MM.1S (cell line): ENCODE measurements around the gene YPEL1.

Source experiments
- DNase-seq: peaks from one replicate; pipeline ENCODE4 v3.0.0-alpha.2; 2015
- H2AFZ ChIP-seq: fragments of 300-600 bp; sonication (generic); 2 replicates; pipeline ENCODE4 v1.6.0; 2016; ENCODE audit warnings: antibody characterized with exemption, low read length
- H3F3A ChIP-seq: fragments of 300-600 bp; sonication (generic); 2 replicates; pipeline ENCODE4 v1.6.1; 2016; ENCODE audit warnings: mild to moderate bottlenecking, antibody characterized with exemption, low read length, moderate library complexity, mixed read lengths; ENCODE audit not compliant: insufficient read depth
- H3K27ac ChIP-seq: fragments of 300-600 bp; sonication (generic); 2 replicates; pipeline ENCODE4 v1.5.1; 2016; ENCODE audit warnings: mild to moderate bottlenecking, low read length
- H3K27me3 ChIP-seq: fragments of 300-600 bp; sonication (generic); replicated peaks from 2 replicates; pipeline ENCODE4 v1.6.0; 2016; ENCODE audit warnings: low read length; ENCODE audit not compliant: insufficient read depth
- H3K36me3 ChIP-seq: fragments of 300-600 bp; sonication (generic); replicated peaks from 2 replicates; pipeline ENCODE4 v1.6.1; 2016; ENCODE audit warnings: mild to moderate bottlenecking, low read length, mixed read lengths; ENCODE audit not compliant: insufficient read depth
- H3K4me1 ChIP-seq: fragments of 300-600 bp; sonication (generic); 2 replicates; pipeline ENCODE4 v1.6.1; 2016; ENCODE audit warnings: low read length, mixed read lengths
- H3K4me2 ChIP-seq: fragments of 300-600 bp; sonication (generic); 2 replicates; pipeline ENCODE4 v1.6.0; 2016; ENCODE audit warnings: low read depth, low read length
- H3K4me3 ChIP-seq: fragments of 300-600 bp; sonication (generic); 2 replicates; pipeline ENCODE4 v1.5.1; 2016; ENCODE audit warnings: low read length, mixed read lengths
- H3K79me2 ChIP-seq: fragments of 300-600 bp; sonication (generic); 2 replicates; pipeline ENCODE4 v1.6.1; 2016; ENCODE audit warnings: mixed run types, low read length, mixed read lengths
- H3K9ac ChIP-seq: fragments of 300-600 bp; sonication (generic); 2 replicates; pipeline ENCODE4 v1.6.1; 2016; ENCODE audit warnings: low read length, mixed read lengths
- H3K9me2 ChIP-seq: fragments of 300-600 bp; sonication (generic); replicated peaks from 2 replicates; pipeline ENCODE4 v1.6.1; 2016; ENCODE audit warnings: mild to moderate bottlenecking, low read length, mixed read lengths; ENCODE audit not compliant: insufficient read depth
- H3K9me3 ChIP-seq: fragments of 300-600 bp; sonication (generic); replicated peaks from 2 replicates; pipeline ENCODE4 v1.6.1; 2016; ENCODE audit warnings: mild to moderate bottlenecking, low read length, mixed read lengths; ENCODE audit not compliant: insufficient read depth
- H4K20me1 ChIP-seq: fragments of 300-600 bp; sonication (generic); 2 replicates; pipeline ENCODE4 v1.6.1; 2016; ENCODE audit warnings: mild to moderate bottlenecking, low read length, moderate library complexity, mixed read lengths; ENCODE audit not compliant: insufficient read depth
- EZH2 ChIP-seq: fragments of 300-600 bp; sonication (generic); optimal IDR thresholded peaks from 2 replicates; pipeline ENCODE3; 2017; ENCODE audit warnings: low read depth, mild to moderate bottlenecking, antibody characterized with exemption, low read length, mixed read lengths
- EZH2phosphoT487 ChIP-seq: fragments of 300-600 bp; sonication (generic); IDR thresholded peaks from 2 replicates; pipeline ENCODE4 v1.6.1; 2018; ENCODE audit warnings: antibody characterized with exemption, low read length
- TF ChIP-seq, protein P1 (sequence below): fragments of 300-600 bp; sonication (generic); IDR thresholded peaks from 2 replicates; pipeline ENCODE4 v1.5.1; 2016; ENCODE audit warnings: antibody characterized with exemption, low read length, mixed read lengths

YPEL1 gene

DNA sequence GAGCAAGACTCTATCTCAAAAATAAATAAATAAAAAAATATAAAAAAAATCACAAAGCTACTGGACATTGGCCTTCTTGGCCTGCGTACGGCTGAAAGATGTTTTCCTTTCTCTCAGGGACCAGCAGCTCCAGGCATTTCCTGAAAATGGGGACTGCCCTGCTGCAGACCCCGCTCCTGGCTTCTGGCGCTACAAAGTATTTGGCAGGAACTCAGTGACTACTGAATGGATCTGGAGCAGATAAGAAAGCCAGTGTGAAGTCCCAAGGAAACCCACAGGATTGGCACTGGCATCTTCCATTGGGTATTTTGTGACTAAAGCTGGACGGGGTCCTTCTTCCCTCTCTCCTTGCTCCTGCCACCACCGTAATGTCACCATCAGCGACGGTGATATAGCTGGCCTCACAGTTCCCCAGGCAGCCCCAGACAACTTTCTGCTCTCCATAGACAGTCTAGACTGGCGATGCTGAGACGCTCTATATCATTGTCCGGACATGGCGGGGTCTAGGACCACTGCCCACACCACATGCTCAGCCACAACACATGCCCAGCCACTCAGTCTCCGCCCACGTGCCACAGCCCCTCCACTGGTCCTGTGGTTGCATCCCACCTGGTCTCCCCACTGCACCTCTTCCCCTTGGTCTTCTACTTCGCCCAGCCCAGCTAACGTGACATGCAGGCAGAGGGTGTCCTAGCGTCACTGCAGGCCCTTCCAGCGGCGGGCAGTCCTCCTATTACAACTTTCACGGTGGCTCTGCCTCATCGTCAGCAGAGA, 22.7 kb upstream of the YPEL1 start:
- peaks cover 13% of the 10 kb centered on the region for H3F3A ChIP-seq
- peaks cover 6% of the 10 kb centered on the region; the same call in 1 of the 2 replicates for H3K4me1 ChIP-seq
- H3K79me2 ChIP-seq, result no peaks in the 10 kb centered on the region
- no peak for DNase-seq
- no peak overlapping the region for H3K27ac ChIP-seq
- no peaks in the 10 kb centered on the region for H3K36me3 ChIP-seq
- H2AFZ ChIP-seq, result no peak overlapping the region
- H3K4me2 ChIP-seq, result no peak overlapping the region
- no peaks in the 10 kb centered on the region for H3K27me3 ChIP-seq
- no peaks in the 10 kb centered on the region for H3K9me2 ChIP-seq
- TF ChIP-seq EZH2, result no peak
- no peak for TF ChIP-seq EZH2phosphoT487
- TF ChIP-seq, protein P1, sequence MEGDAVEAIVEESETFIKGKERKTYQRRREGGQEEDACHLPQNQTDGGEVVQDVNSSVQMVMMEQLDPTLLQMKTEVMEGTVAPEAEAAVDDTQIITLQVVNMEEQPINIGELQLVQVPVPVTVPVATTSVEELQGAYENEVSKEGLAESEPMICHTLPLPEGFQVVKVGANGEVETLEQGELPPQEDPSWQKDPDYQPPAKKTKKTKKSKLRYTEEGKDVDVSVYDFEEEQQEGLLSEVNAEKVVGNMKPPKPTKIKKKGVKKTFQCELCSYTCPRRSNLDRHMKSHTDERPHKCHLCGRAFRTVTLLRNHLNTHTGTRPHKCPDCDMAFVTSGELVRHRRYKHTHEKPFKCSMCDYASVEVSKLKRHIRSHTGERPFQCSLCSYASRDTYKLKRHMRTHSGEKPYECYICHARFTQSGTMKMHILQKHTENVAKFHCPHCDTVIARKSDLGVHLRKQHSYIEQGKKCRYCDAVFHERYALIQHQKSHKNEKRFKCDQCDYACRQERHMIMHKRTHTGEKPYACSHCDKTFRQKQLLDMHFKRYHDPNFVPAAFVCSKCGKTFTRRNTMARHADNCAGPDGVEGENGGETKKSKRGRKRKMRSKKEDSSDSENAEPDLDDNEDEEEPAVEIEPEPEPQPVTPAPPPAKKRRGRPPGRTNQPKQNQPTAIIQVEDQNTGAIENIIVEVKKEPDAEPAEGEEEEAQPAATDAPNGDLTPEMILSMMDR, result no peak
- H3K9ac ChIP-seq, result no peak overlapping the region
- H3K4me3 ChIP-seq, result no peak overlapping the region
- H3K9me3 ChIP-seq, result no peaks in the 10 kb centered on the region
- no peaks in the 10 kb centered on the region for H4K20me1 ChIP-seq

DNA sequence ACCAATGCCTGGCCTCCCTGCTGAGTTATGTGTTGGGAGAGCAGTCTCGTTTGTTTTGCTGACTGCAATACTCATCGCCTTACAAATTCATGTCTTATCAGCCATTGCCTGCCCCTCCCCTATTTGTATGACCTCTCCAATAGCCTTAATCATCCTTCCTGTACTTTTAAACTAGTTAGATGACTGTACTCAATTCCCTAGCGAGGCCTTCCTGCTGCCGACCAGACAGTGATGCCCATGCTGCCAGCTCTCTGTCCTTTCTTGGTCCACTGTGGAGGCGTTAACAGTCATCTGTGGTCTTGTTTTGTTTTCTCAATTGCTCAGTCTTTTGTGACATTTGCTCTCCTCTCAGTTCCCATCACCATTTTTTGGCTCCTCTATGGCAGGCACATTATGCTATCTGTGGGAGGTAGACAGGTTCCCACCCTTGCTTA, 20.3 kb upstream of the YPEL1 start:
- H3K4me2 ChIP-seq, result no peak overlapping the region
- peaks cover 7% of the 10 kb centered on the region for H3F3A ChIP-seq
- no peaks in the 10 kb centered on the region for H4K20me1 ChIP-seq
- H3K79me2 ChIP-seq, result no peaks in the 10 kb centered on the region
- H3K36me3 ChIP-seq, result no peaks in the 10 kb centered on the region
- no peak for DNase-seq
- no peaks in the 10 kb centered on the region for H3K4me1 ChIP-seq
- no peak overlapping the region for H2AFZ ChIP-seq
- H3K4me3 ChIP-seq, result no peak overlapping the region
- H3K27ac ChIP-seq, result no peak overlapping the region
- H3K27me3 ChIP-seq, result no peaks in the 10 kb centered on the region
- TF ChIP-seq EZH2phosphoT487 (no peak), EZH2 (no peak)
- TF ChIP-seq, protein P1, result no peak
- no peaks in the 10 kb centered on the region for H3K9me3 ChIP-seq
- no peak overlapping the region for H3K9ac ChIP-seq
- H3K9me2 ChIP-seq, result no peaks in the 10 kb centered on the region

DNA sequence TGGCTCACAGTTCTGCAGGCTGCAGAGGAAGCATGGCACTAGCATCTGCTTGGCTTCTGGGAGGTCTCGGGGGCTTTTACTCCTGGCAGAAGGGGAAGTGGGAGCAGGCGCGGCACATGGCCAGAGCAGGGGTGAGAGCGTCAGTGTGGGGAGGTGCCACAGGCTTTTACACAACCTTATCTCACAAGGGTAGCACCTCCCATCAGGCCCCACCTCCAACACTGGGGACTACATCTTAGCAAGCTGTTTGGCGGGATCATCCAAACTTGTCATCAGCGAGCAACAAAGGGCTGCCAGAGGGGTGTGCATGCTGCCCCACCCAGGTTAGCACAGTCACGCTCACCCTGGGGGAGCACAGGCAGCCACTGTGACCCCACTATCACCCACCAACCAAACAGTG, 18.9 kb upstream of the YPEL1 start:
- Histone ChIP-seq H3K4me2 (no peak overlapping the region), H3K4me1 (no peaks in the 10 kb centered on the region), H3K27me3 (no peaks in the 10 kb centered on the region), H3K27ac (no peak overlapping the region), H3K9ac (no peak overlapping the region), H3K9me2 (no peaks in the 10 kb centered on the region), H3K79me2 (no peaks in the 10 kb centered on the region), H3K36me3 (no peaks in the 10 kb centered on the region), H3K4me3 (no peak overlapping the region), H3F3A (no peaks in the 10 kb centered on the region), H4K20me1 (no peaks in the 10 kb centered on the region), H3K9me3 (no peaks in the 10 kb centered on the region), H2AFZ (no peak overlapping the region)
- no peak for TF ChIP-seq EZH2
- TF ChIP-seq, protein P1, result no peak
- TF ChIP-seq EZH2phosphoT487, result no peak
- DNase-seq, result no peak
